Uterus (tissue), 4 donors: Measurements from ENCODE around the gene PPP2R2B. TPM values are rescaled to one million over a fixed set of nuclear protein-coding genes. Genes with fewer than 3 reads are reported as not detected.

Experiments used
- DNase-seq, 2 donors: peaks; one replicate each; pipeline ENCODE4 v3.0.0-alpha.2; 2019 to 2020
- H3K27ac ChIP-seq, 2 donors: fragments of 200-600 bp; sonication (generic); 1 replicate in 1 of 2; 2 replicates in 1 of 2; pipeline ENCODE4 v1.5.1; 2016 to 2018
- H3K27me3 ChIP-seq, 2 donors: fragments of 200-600 bp; sonication (generic); one replicate each; pipeline ENCODE4 v1.5.1; 2018 to 2019; ENCODE audit warnings: control low read depth in 1 of 2
- H3K36me3 ChIP-seq, 2 donors: fragments of 200-600 bp; sonication (generic); one replicate each; pipeline ENCODE4 v1.5.1; 2019; ENCODE audit warnings: control low read depth in 1 of 2
- H3K4me1 ChIP-seq, 2 donors: fragments of 200-600 bp; sonication (generic); one replicate each; pipeline ENCODE4 v1.5.1; 2018 to 2019; ENCODE audit warnings: control low read depth in 1 of 2
- H3K4me3 ChIP-seq, 2 donors: fragments of 200-600 bp; sonication (generic); 1 replicate in 1 of 2; 2 replicates in 1 of 2; pipeline ENCODE4 v1.5.1; 2018 to 2019; ENCODE audit warnings: mild to moderate bottlenecking in 1 of 2
- H3K9me3 ChIP-seq, 2 donors: fragments of 200-600 bp; sonication (generic); one replicate each; pipeline ENCODE4 v1.5.1; 2019; ENCODE audit warnings: control low read depth in 1 of 2
- CTCF ChIP-seq, 4 experiments: fragments of 200-600 bp in 2 of 4; fragments of 450-650 bp in 2 of 4; sonication (generic) in 2 of 4; IDR thresholded peaks; one replicate each; pipeline ENCODE4 v1.5.1; 2016 to 2019; ENCODE audit warnings: antibody characterized with exemption in 4 of 4, mild to moderate bottlenecking in 2 of 4, moderate library complexity in 1 of 4
- POLR2A ChIP-seq, 2 donors: fragments of 450-650 bp; IDR thresholded peaks; one replicate each; pipeline ENCODE4 v1.6.1; 2016; ENCODE audit warnings: antibody characterized with exemption in 2 of 2, mild to moderate bottlenecking in 1 of 2, moderate library complexity in 1 of 2
- intact Hi-C: fragments of 100-400 bp; cut with DNase I; formaldehyde crosslinking; loops from one replicate; pipeline ENCODE4 v1.15.1; 2023; ENCODE audit warnings: low total_unique reads
- total RNA-seq, 4 donors: library from RNA; depleted of rRNA in 3 of 4; stranded (reverse); fragments of >200 nt in 3 of 4; gene quantifications; one replicate each; pipeline versions ENCODE4 v1.1.0 to v1.2.4, GENCODE V29; 2014 to 2023
- donor health status: DM: yes; HTN: yes; CAD: no.

The PPP2R2B gene
- total RNA-seq, 4 donors from 2014 or later, result 0.26 to 14.8 (median 2.0) TPM; not detected in 1

- TF ChIP-seq CTCF (IDR thresholded peaks at IDR 0.05), result no peak
- no peak for TF ChIP-seq POLR2A (IDR thresholded peaks at IDR 0.05)
- intact Hi-C loops, result no loop called here
Observed at GRCh38 chr5:146893991-146894390, 15.4 kb upstream of the PPP2R2B start.

GRCh38 chr5:146892231-146892630 is 13.7 kb upstream of the PPP2R2B start:
- no peak for DNase-seq
- Histone ChIP-seq H3K4me3 (no peak overlapping the region), H3K9me3 (no peaks in the 10 kb centered on the region), H3K36me3 (no peaks in the 10 kb centered on the region), H3K4me1 (no peaks in the 10 kb centered on the region), H3K27ac (no peak overlapping the region), H3K27me3 (no peaks in the 10 kb centered on the region)
- TF ChIP-seq POLR2A (IDR thresholded peaks at IDR 0.05) (no peak), CTCF (IDR thresholded peaks at IDR 0.05) (no peak)
- intact Hi-C loops, result no loop called here

More at GRCh38 chr5:146893991-146894390, 15.4 kb upstream of the PPP2R2B start:
- H3K9me3 ChIP-seq, result no peaks in the 10 kb centered on the region
- H3K27me3 ChIP-seq, result no peaks in the 10 kb centered on the region
- H3K4me1 ChIP-seq, result no peaks in the 10 kb centered on the region
- no peak for DNase-seq
- no peak overlapping the region for H3K4me3 ChIP-seq
- no peaks in the 10 kb centered on the region for H3K36me3 ChIP-seq
- H3K27ac ChIP-seq, result no peak overlapping the region

GRCh38 chr5:146891511-146891910 is 13.0 kb upstream of the PPP2R2B start:
- no peaks in the 10 kb centered on the region for H3K4me1 ChIP-seq
- DNase-seq, result no peak
- intact Hi-C loops, result no loop called here

GRCh38 chr5:146890731-146891440 is 12.3 kb upstream of the PPP2R2B start:
- DNase-seq, result no peak
- Histone ChIP-seq H3K36me3 (no peaks in the 10 kb centered on the region), H3K27me3 (no peaks in the 10 kb centered on the region), H3K27ac (no peak overlapping the region), H3K4me3 (no peak overlapping the region), H3K9me3 (no peaks in the 10 kb centered on the region), H3K4me1 (no peaks in the 10 kb centered on the region)
- TF ChIP-seq CTCF (IDR thresholded peaks at IDR 0.05), result no peak
- TF ChIP-seq POLR2A (IDR thresholded peaks at IDR 0.05), result no peak
- intact Hi-C loops, result no loop called here

More at GRCh38 chr5:146891511-146891910, 13.0 kb upstream of the PPP2R2B start:
- Histone ChIP-seq H3K36me3 (no peaks in the 10 kb centered on the region), H3K27ac (no peak overlapping the region), H3K4me3 (no peak overlapping the region), H3K27me3 (no peaks in the 10 kb centered on the region), H3K9me3 (no peaks in the 10 kb centered on the region)
- no peak for TF ChIP-seq CTCF (IDR thresholded peaks at IDR 0.05)
- no peak for TF ChIP-seq POLR2A (IDR thresholded peaks at IDR 0.05)

GRCh38 chr5:146890066-146890465 is 11.5 kb upstream of the PPP2R2B start:
- H3K27me3 ChIP-seq, result no peaks in the 10 kb centered on the region
- intact Hi-C loops, result no loop called here
- no peak overlapping the region for H3K27ac ChIP-seq
- H3K9me3 ChIP-seq, result no peaks in the 10 kb centered on the region
- no peak for TF ChIP-seq POLR2A (IDR thresholded peaks at IDR 0.05)
- TF ChIP-seq CTCF (IDR thresholded peaks at IDR 0.05), result no peak
- no peaks in the 10 kb centered on the region for H3K36me3 ChIP-seq
- no peak overlapping the region for H3K4me3 ChIP-seq
- no peaks in the 10 kb centered on the region for H3K4me1 ChIP-seq
- no peak for DNase-seq
